HepG2 (cell line): ENCODE results near the gene SPCS1. TPM values are rescaled to one million over a fixed set of nuclear protein-coding genes. Genes with fewer than 3 reads are reported as not detected.
A peak's percentile ranks its signal among the peaks of the same experiment; 100 is the strongest.

Source experiments
- MZF1 ChIP-seq: sonication (generic); formaldehyde crosslinking; IDR thresholded peaks from 2 replicates; pipeline ENCODE4 v1.8.1; 2023; ENCODE audit warnings: mild to moderate bottlenecking, missing genetic modification reagents, borderline replicate concordance
- NR1H2 ChIP-seq: sonication (generic); formaldehyde crosslinking; IDR thresholded peaks from 2 replicates; pipeline ENCODE4 v1.8.1; 2022; ENCODE audit warnings: low read depth, missing genetic modification reagents, borderline replicate concordance
- POLR2A ChIP-seq, 2 experiments: IDR thresholded peaks; 2 replicates each; pipeline ENCODE4 v1.6.1; 2011; ENCODE audit warnings: low read depth in 2 of 2, low read length in 2 of 2, mild to moderate bottlenecking in 1 of 2, moderate library complexity in 1 of 2; ENCODE audit not compliant: insufficient read depth in 1 of 2
- TBX2 ChIP-seq: sonication (generic); formaldehyde crosslinking; IDR thresholded peaks from 2 replicates; pipeline ENCODE4 v1.5.0; 2020; ENCODE audit warnings: missing genetic modification reagents, mild to moderate bottlenecking, borderline replicate concordance
- TEAD2 ChIP-seq: sonication (generic); formaldehyde crosslinking; IDR thresholded peaks from 2 replicates; pipeline ENCODE4 v1.9.0; 2021; ENCODE audit warnings: missing genetic modification reagents
- ZNF367 ChIP-seq: sonication (generic); formaldehyde crosslinking; IDR thresholded peaks from 2 replicates; pipeline ENCODE4 v1.4.0; 2020; ENCODE audit warnings: missing genetic modification reagents, borderline replicate concordance
- ZNF549 ChIP-seq: sonication (generic); formaldehyde crosslinking; IDR thresholded peaks from 2 replicates; pipeline ENCODE4 v1.5.0; 2020; ENCODE audit warnings: missing genetic modification reagents
- ZNF550 ChIP-seq: sonication (generic); formaldehyde crosslinking; IDR thresholded peaks from 2 replicates; pipeline ENCODE4 v1.4.0; 2020; ENCODE audit warnings: mild to moderate bottlenecking, missing genetic modification reagents, borderline replicate concordance
- ZNF720 ChIP-seq: sonication (generic); formaldehyde crosslinking; IDR thresholded peaks from 2 replicates; pipeline ENCODE4 v1.4.0; 2020; ENCODE audit warnings: missing genetic modification reagents
- polyA plus RNA-seq, 8 experiments: library from polyadenylated mRNA; depleted of rRNA in 3 of 8; stranded (reverse) in 7 of 8; unstranded in 1 of 8; fragments of >200 nt; fragmentation: Illumina TruSeq in 4 of 8; extraction: Trizol in 4 of 8; gene quantifications; 2 replicates each; pipeline versions ENCODE4 v1.2.1 to v1.2.3, GENCODE V29; 2011 to 2016; ENCODE audit warnings: low read depth in 4 of 8, missing spikeins in 1 of 8, mixed read lengths in 1 of 8; ENCODE audit not compliant: insufficient read depth in 1 of 8
- total RNA-seq, 5 experiments: library from RNA; depleted of rRNA; stranded (reverse); fragments of >200 nt; fragmentation: Illumina TruSeq; extraction: Trizol; gene quantifications; 2 replicates each; pipeline ENCODE4 v1.2.3, GENCODE V29; 2016; ENCODE audit warnings: low read depth in 1 of 5
- TF ChIP-seq, protein P1 (sequence below): sonication (generic); formaldehyde crosslinking; IDR thresholded peaks from 2 replicates; pipeline ENCODE4 v1.4.0; 2020; ENCODE audit warnings: missing genetic modification reagents
- TF ChIP-seq, protein P2 (sequence below), 2 experiments: sonication (generic) in 1 of 2; formaldehyde crosslinking in 1 of 2; IDR thresholded peaks; 2 replicates each; pipeline versions ENCODE4 v1.6.1 to v1.9.0; 2014 to 2022; ENCODE audit warnings: antibody characterized with exemption in 1 of 2, borderline replicate concordance in 1 of 2, inconsistent platforms in 1 of 2, low read depth in 1 of 2, missing genetic modification reagents in 1 of 2
- TF ChIP-seq, protein P3 (sequence below): sonication (generic); formaldehyde crosslinking; IDR thresholded peaks from 2 replicates; pipeline ENCODE4 v1.4.0; 2020; ENCODE audit warnings: missing genetic modification reagents
- TF ChIP-seq, protein P4 (sequence below): sonication (generic); formaldehyde crosslinking; IDR thresholded peaks from 2 replicates; pipeline ENCODE4 v1.4.0; 2020; ENCODE audit warnings: missing genetic modification reagents, borderline replicate concordance

SPCS1 gene
- total and polyA plus RNA-seq, 2 of the 13 experiments (the other 11 are each of a cell fraction or from before 2014, with no cell fraction given) = 84.6 to 120 TPM

DNA sequence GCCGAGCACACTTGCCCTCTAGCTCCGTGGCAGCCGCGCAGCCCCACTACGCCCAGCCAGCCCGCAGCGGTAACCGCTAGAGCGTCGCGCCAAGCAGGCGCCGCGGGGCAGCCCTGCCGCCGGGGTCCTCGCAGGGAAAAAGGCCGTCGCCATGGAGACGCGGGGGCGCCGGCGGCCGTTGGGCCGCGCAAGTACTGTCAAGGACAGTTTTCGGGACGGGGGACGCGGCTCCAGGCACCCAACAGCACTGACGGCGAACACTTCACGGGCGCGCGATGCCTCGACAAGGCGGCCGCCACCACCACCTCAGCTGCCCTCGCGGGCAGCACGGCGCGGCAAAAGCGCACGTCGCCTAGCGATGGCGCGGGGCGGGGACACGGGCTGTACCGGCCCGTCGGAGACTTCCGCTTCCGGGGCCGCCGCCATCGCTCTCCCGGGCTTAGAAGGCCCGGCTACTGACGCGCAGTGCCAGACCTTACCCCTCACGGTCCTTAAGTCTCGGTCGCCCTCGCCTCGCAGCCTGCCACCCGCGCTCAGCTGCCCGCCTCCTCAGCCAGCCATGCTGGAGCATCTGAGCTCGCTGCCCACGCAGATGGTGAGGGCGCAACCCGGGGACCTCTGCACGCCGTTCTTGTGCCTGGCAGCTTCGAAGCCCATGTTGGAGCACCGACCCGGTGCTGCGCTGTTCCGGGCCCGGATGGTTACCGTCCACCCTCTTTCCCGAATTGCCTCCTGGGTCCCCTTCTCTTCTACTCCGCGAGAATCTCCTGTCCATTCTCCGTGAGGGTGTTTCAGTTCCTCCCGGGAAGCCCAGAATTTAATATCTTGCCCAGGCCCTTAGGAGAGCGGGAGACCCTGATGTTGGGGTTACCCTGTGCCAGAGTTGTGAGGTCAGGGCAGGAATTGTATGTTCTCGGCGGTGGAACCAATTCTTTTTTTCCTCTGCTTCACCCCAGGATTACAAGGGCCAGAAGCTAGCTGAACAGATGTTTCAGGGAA lies at the start of gene SPCS1, which contains the start of gene GLT8D1 (continued):
- TF ChIP-seq, protein P1, sequence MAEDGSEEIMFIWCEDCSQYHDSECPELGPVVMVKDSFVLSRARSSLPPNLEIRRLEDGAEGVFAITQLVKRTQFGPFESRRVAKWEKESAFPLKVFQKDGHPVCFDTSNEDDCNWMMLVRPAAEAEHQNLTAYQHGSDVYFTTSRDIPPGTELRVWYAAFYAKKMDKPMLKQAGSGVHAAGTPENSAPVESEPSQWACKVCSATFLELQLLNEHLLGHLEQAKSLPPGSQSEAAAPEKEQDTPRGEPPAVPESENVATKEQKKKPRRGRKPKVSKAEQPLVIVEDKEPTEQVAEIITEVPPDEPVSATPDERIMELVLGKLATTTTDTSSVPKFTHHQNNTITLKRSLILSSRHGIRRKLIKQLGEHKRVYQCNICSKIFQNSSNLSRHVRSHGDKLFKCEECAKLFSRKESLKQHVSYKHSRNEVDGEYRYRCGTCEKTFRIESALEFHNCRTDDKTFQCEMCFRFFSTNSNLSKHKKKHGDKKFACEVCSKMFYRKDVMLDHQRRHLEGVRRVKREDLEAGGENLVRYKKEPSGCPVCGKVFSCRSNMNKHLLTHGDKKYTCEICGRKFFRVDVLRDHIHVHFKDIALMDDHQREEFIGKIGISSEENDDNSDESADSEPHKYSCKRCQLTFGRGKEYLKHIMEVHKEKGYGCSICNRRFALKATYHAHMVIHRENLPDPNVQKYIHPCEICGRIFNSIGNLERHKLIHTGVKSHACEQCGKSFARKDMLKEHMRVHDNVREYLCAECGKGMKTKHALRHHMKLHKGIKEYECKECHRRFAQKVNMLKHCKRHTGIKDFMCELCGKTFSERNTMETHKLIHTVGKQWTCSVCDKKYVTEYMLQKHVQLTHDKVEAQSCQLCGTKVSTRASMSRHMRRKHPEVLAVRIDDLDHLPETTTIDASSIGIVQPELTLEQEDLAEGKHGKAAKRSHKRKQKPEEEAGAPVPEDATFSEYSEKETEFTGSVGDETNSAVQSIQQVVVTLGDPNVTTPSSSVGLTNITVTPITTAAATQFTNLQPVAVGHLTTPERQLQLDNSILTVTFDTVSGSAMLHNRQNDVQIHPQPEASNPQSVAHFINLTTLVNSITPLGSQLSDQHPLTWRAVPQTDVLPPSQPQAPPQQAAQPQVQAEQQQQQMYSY (CRISPR knock-in tag) = no peak; the same call in 1 of the 2 replicates
- TF ChIP-seq TBX2 (CRISPR knock-in tag) (peak; percentile 88), MZF1 (no peak), ZNF720 (no peak), ZNF550 (CRISPR knock-in tag) (no peak; the same call in 1 of the 2 replicates), ZNF549 (CRISPR knock-in tag) (no peak), ZNF367 (CRISPR knock-in tag) (no peak), POLR2A (IDR thresholded peaks at IDR 0.05; ENCODE audit: insufficient read depth in 1 of 2, low read depth in 2 of 2, low read length in 2 of 2) (peak; percentile 72 to 87), TEAD2 (no peak), NR1H2 (CRISPR knock-in tag) (no peak; the same call in 1 of the 2 replicates)
- TF ChIP-seq, protein P2, sequence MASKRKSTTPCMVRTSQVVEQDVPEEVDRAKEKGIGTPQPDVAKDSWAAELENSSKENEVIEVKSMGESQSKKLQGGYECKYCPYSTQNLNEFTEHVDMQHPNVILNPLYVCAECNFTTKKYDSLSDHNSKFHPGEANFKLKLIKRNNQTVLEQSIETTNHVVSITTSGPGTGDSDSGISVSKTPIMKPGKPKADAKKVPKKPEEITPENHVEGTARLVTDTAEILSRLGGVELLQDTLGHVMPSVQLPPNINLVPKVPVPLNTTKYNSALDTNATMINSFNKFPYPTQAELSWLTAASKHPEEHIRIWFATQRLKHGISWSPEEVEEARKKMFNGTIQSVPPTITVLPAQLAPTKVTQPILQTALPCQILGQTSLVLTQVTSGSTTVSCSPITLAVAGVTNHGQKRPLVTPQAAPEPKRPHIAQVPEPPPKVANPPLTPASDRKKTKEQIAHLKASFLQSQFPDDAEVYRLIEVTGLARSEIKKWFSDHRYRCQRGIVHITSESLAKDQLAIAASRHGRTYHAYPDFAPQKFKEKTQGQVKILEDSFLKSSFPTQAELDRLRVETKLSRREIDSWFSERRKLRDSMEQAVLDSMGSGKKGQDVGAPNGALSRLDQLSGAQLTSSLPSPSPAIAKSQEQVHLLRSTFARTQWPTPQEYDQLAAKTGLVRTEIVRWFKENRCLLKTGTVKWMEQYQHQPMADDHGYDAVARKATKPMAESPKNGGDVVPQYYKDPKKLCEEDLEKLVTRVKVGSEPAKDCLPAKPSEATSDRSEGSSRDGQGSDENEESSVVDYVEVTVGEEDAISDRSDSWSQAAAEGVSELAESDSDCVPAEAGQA (IDR thresholded peaks at IDR 0.05; ENCODE audit: low read depth) = peak; percentile 78
- TF ChIP-seq, protein P2 (CRISPR knock-in tag; IDR thresholded peaks at IDR 0.05; ENCODE audit: borderline replicate concordance) = no peak
- TF ChIP-seq, protein P3, sequence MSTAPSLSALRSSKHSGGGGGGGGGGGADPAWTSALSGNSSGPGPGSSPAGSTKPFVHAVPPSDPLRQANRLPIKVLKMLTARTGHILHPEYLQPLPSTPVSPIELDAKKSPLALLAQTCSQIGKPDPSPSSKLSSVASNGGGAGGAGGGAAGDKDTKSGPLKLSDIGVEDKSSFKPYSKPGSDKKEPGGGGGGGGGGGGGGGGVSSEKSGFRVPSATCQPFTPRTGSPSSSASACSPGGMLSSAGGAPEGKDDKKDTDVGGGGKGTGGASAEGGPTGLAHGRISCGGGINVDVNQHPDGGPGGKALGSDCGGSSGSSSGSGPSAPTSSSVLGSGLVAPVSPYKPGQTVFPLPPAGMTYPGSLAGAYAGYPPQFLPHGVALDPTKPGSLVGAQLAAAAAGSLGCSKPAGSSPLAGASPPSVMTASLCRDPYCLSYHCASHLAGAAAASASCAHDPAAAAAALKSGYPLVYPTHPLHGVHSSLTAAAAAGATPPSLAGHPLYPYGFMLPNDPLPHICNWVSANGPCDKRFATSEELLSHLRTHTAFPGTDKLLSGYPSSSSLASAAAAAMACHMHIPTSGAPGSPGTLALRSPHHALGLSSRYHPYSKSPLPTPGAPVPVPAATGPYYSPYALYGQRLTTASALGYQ (CRISPR knock-in tag) = 0 out of 2 replicates have a peak, but pooled peaks have one; percentile 27
- TF ChIP-seq, protein P4, sequence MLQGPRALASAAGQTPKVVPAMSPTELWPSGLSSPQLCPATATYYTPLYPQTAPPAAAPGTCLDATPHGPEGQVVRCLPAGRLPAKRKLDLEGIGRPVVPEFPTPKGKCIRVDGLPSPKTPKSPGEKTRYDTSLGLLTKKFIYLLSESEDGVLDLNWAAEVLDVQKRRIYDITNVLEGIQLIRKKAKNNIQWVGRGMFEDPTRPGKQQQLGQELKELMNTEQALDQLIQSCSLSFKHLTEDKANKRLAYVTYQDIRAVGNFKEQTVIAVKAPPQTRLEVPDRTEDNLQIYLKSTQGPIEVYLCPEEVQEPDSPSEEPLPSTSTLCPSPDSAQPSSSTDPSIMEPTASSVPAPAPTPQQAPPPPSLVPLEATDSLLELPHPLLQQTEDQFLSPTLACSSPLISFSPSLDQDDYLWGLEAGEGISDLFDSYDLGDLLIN (CRISPR knock-in tag) = no peak; the same call in 1 of the 2 replicates
